NCI-H345 treated with DMSO at 0.1 percent for 48 hours (cell line): Measurements from ENCODE around the gene CACNA1H.
"Not testable (repeated sequence)": the region's sequence is repeated elsewhere in the genome, so short reads cannot be mapped to it uniquely, and the experiment has no call there.

Experiments used
- DNase-seq: peaks from one replicate; lab custom pipeline; 2025; ENCODE audit not compliant: unreplicated experiment; lab: John Stamatoyannopoulos, UW

The CACNA1H gene

DNA sequence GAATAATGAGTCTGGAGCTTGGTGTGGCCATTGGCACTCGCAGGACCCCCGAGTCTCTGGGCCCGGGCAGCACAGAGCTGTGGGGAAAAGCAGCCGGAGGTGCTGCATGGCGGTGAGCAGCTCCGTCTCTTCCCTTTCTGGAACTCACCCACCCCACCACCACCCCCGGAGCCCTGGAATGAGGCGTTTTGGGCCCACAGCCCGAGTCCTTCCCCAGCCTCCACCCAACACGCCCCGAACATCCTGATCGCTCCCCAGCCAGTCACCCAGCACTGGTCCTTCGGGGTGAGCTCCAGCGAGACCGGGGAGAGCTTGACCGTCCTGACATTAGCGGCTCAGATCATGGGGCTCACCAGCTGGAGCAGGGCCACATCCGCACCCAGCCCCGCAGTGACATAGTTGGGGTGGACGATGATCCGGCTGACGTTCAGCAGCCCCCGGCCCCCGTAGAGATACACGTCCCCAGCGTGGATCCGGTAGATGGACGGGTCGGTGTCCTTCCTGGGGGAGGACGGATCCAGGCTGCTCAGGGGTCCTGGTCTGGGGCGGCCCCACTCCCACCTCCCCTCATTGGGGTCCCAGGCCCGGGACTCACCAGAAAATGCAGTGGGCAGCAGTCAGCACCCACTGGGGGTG is 109.4 kb downstream of the CACNA1H start:
- DNase-seq: no peak

GRCh38 chr16:1262846-1263221 is 109.9 kb downstream of the CACNA1H start:
- no peak for DNase-seq

DNA sequence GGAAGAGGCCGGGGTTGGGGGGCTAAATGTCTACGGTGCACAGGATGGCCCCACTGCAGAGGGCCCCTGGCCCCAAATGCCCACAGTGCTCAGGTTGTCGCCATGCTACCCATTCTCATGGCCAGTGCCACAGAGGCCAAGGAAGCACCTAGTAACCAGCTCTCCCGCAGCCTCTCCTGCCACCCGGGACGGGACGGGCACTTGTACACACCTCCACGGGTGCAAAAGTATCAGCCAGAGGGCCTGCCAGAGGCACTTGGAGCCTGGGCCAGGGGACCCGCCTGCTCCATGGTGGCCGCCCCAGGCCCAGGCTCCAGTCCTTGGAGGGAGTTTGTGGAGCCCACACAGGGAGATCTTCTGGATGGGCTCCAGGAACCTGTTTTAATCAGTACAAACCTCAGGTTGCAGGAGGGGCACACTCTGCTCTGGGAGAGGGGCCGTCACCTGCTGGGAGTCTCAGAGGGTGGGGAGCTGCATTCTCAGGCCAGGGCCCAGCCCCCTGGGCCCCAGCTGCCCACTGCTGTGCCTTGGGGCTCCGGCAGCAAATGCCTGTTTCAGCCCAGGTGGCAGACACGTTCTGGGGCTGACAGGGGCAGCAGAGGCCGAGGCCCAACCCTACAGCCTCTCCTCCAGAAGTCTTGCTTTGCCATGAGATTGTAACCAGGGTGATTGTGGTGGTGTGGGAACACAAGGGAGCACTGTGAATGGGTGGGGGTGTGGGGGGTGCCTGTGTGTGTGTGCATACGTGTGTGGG is 110.9 kb downstream of the CACNA1H start:
- no peak for DNase-seq

- DNase-seq: no peak
Measured at GRCh38 chr16:1264345-1265089, 111.6 kb downstream of the CACNA1H start.

DNA sequence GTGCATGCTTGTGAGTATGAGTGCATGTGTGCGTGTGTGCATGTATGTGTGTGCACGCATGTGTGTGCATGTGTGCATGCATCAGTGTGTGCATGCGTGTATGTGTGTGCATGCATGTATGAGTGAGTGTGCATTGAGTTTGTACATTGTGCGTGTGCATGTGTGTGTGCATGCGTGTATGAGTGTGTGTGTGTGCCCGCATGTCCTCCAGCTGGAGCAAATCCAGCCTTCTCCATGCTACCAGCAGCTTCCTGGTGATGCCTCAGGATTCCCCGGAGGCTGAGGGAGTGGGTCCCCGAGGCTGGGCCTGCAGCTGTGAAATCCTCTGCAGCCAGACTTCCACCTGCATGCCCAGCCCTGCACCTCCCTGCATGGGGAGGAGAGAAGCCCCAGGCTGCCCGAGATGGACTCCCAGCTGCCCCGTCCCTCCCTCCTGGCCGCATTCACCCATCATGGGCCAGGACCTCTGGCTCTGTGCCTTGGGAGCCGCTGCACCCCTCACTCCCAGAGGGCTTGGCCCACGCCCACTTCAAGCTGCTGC is 112.3 kb downstream of the CACNA1H start:
- DNase-seq: no peak

GRCh38 chr16:1265826-1266225 is 112.9 kb downstream of the CACNA1H start:
- DNase-seq: no peak

GRCh38 chr16:1269418-1269817 is 116.5 kb downstream of the CACNA1H start:
- DNase-seq: not testable (repeated sequence)

DNA sequence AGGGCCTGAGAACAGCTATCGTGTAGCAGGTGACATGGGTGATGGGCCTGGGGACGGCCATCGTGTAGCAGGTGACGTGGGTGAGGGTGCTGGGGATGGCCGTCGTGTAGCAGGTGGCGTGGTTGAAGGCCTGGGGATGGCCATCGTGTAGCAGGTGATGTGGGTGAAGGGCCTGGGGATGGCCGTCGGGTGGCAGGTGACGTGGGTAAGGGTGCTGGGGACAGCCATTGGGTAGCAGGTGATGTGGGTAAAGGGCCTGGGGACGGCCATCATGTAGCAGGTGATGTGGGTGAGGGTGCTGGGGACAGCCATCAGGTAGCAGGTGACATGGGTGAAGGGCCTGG is 118.4 kb downstream of the CACNA1H start:
- DNase-seq: no peak
